ENCODE results near the gene RHOBTB3. TPM values are rescaled to one million over a fixed set of nuclear protein-coding genes. Genes with fewer than 3 reads are reported as not detected.

Gene RHOBTB3
- total RNA-seq, 4 donors from 2014 or later, result 55.6 to 216 (median 135) TPM

DNA sequence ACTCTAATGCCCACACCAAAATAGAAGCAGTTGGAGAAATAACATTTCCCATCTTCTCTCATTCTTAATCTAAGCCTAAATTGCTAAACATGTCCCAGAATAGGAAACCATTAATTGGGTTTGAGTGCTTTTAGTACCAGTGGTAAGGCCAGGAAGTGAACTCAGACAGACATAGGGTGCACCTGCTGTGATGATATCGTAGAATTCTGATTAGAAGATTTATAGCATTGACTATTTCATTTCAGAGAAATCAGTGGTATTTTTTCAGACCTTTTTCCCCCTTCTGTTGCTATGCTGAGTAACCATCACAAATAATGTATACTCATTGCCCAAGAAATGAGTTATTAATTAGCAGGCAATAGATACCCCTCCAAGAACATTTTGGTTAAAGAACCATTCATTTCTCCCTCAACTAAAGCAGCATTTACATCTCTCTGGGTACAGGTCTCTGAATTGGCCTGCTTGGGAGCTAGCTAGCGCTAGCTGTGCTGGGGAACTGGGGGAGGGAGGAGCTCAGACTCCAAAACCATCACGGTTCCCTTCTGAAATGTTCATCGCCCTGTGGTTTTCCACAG, 84.1 kb downstream of the RHOBTB3 start:
- Histone ChIP-seq H3K4me1 (peaks cover 0 to 70% (median 18%) of the 10 kb centered on the region in 3 donors), H3K27ac (no peak overlapping the region), H3K27me3 (no peaks in the 10 kb centered on the region), H3K9me3 (no peaks in the 10 kb centered on the region), H3K36me3 (peaks cover 0 to 35% of the 10 kb centered on the region in 2 donors), H3K4me3 (no peak overlapping the region)
- 94 to 95% methylated on average over 3 of the region's 4 CpGs for WGBS, 2 donors (ENCODE audit: low coverage in 1 of 2)
- no peak for ATAC-seq
- TF ChIP-seq POLR2A (IDR thresholded peaks at IDR 0.05) (no peak), EP300 (IDR thresholded peaks at IDR 0.05) (no peak), POLR2AphosphoS5 (IDR thresholded peaks at IDR 0.05) (no peak)
- TF ChIP-seq, protein P1, sequence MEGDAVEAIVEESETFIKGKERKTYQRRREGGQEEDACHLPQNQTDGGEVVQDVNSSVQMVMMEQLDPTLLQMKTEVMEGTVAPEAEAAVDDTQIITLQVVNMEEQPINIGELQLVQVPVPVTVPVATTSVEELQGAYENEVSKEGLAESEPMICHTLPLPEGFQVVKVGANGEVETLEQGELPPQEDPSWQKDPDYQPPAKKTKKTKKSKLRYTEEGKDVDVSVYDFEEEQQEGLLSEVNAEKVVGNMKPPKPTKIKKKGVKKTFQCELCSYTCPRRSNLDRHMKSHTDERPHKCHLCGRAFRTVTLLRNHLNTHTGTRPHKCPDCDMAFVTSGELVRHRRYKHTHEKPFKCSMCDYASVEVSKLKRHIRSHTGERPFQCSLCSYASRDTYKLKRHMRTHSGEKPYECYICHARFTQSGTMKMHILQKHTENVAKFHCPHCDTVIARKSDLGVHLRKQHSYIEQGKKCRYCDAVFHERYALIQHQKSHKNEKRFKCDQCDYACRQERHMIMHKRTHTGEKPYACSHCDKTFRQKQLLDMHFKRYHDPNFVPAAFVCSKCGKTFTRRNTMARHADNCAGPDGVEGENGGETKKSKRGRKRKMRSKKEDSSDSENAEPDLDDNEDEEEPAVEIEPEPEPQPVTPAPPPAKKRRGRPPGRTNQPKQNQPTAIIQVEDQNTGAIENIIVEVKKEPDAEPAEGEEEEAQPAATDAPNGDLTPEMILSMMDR (IDR thresholded peaks at IDR 0.05), result no peak

DNA sequence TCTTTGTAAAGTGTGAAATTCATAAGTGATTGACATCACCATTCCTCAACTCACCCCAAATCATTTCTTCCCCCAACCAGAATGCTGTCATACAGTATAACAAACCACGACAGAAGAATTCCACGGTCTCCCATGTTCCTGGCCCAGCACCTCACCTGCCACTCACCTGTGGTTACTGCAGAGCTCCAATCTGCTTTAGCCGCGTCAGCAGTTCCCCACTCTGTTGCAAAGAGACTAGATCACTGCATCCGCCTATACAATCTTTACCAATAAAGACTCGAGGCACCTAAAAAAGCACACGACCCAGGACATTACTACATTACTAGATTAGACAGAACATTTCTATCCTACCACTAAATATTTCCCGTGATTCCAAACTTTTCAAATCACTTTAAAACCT, 85.2 kb downstream of the RHOBTB3 start:
- Histone ChIP-seq H3K9me3 (no peaks in the 10 kb centered on the region), H3K4me3 (no peak overlapping the region), H3K27ac (no peak overlapping the region), H3K27me3 (no peaks in the 10 kb centered on the region), H3K4me1 (peaks cover 0 to 70% (median 15%) of the 10 kb centered on the region in 3 donors), H3K36me3 (peaks cover 0 to 35% of the 10 kb centered on the region in 2 donors)
- WGBS, 2 donors (ENCODE audit: low coverage in 1 of 2), result 83 to 93% methylated on average over 7 to 8 of the region's 8 CpGs
- no peak for ATAC-seq
- TF ChIP-seq EP300 (IDR thresholded peaks at IDR 0.05), result no peak
- no peak for TF ChIP-seq POLR2AphosphoS5 (IDR thresholded peaks at IDR 0.05)
- TF ChIP-seq, protein P1 (IDR thresholded peaks at IDR 0.05), result no peak
- no peak for TF ChIP-seq POLR2A (IDR thresholded peaks at IDR 0.05)

DNA sequence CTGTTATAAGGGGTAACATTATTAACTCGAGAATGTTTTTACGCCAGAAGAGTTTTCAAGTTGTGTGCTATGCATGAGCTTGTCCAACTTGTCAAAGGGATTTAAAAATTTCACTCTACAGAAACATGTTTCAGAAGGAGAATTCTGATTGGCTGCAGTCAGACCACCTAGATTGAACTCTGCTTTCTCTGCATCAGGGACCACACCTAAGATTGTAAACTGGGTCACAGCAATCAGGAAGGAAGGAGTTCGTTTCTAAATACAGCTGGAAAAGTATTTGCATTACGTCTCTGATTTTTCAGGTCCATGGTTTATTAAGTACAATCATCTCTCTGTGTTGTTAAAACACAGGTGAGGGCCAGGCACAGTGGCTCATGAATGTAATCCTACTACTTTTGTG, 85.6 kb downstream of the RHOBTB3 start:
- ATAC-seq, result no peak
- Histone ChIP-seq H3K36me3 (peaks cover 0 to 35% of the 10 kb centered on the region in 2 donors), H3K9me3 (no peaks in the 10 kb centered on the region), H3K27ac (no peak overlapping the region), H3K27me3 (no peaks in the 10 kb centered on the region), H3K4me1 (peaks cover 0 to 70% (median 13%) of the 10 kb centered on the region in 3 donors), H3K4me3 (no peak overlapping the region)
- 60 to 65% methylated on average over 4 of the region's 4 CpGs for WGBS, 2 donors (ENCODE audit: low coverage in 1 of 2)
- TF ChIP-seq, protein P1 (IDR thresholded peaks at IDR 0.05), result no peak
- TF ChIP-seq EP300 (IDR thresholded peaks at IDR 0.05), result no peak
- TF ChIP-seq POLR2A (IDR thresholded peaks at IDR 0.05), result no peak
- no peak for TF ChIP-seq POLR2AphosphoS5 (IDR thresholded peaks at IDR 0.05)

DNA sequence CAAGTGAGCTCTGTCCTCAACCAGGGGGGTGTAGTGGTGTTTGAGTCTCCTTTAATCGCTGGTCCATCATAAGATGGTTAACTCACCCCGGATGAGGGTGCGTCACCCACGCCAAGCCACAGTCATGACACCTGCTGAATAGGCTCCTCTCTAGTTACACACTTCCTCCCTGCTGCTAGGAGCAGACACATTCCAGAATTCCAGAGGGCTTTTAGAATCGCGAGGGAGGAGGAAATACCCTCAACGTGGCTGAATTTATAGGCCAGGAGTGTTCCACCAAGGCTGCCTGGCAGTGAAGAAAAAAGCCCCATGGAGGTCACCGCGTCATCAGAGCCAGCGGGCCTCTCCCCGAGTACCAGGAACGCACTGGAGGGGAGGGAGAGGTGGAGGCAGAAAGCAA, 86.3 kb downstream of the RHOBTB3 start:
- no peaks in the 10 kb centered on the region for H3K27me3 ChIP-seq
- ATAC-seq, result no peak
- TF ChIP-seq, protein P1 (IDR thresholded peaks at IDR 0.05), result no peak
- TF ChIP-seq POLR2A (IDR thresholded peaks at IDR 0.05) (no peak), POLR2AphosphoS5 (IDR thresholded peaks at IDR 0.05) (no peak), EP300 (IDR thresholded peaks at IDR 0.05) (no peak)
- peaks cover 0 to 35% of the 10 kb centered on the region in 2 donors for H3K36me3 ChIP-seq
- peaks cover 0 to 65% (median 6%) of the 10 kb centered on the region in 3 donors for H3K4me1 ChIP-seq
- H3K4me3 ChIP-seq, result no peak overlapping the region
- 59 to 81% methylated on average over 7 to 9 of the region's 12 CpGs for WGBS, 2 donors (ENCODE audit: low coverage in 1 of 2)
- H3K9me3 ChIP-seq, result no peaks in the 10 kb centered on the region
- peak overlapping the region in 2 of 4 donors; percentile 11 to 40 for H3K27ac ChIP-seq
